Iris pigment epithelial cell (primary cell): ENCODE measurements around the gene CDC45.

Experiments
- DNase-seq: peaks from one replicate; pipeline ENCODE4 v3.0.0-alpha.2; 2011; ENCODE audit warnings: low read depth

Gene CDC45

DNA sequence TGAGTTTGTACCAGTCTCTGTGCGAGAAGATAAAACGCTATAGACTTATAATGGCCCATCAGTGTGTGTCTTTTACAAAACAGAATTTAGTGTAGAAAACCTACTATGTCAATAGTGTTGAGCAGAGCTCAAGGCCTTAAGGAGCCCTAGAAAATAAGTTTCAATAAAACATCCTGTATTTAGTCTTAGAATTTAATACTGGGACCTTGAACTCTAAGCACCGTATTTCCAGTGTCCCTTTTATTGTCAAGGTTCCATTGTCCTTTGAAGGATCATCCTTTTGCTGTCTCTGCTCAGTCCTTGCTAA lies 16.6 kb downstream of the CDC45 start:
- DNase-seq, result no peak

DNA sequence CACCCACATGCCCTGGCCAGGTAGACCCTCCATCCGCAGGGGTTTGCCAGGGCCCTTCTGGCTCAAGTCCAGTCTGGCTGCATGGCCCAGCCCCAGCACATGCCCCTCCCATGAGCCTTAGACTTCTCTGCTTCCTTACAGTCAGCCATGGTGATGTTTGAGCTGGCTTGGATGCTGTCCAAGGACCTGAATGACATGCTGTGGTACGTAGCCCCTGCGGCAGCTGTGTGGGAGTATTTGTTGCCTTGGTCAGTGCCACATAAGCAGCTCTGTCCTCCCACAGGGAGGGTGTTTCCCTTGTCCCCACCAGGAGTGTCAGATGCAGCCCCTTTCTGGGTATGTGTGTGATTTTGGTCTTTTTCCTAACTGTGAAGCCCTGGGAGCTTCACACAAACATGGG lies 17.5 kb downstream of the CDC45 start:
- peak; percentile 96 for DNase-seq

DNA sequence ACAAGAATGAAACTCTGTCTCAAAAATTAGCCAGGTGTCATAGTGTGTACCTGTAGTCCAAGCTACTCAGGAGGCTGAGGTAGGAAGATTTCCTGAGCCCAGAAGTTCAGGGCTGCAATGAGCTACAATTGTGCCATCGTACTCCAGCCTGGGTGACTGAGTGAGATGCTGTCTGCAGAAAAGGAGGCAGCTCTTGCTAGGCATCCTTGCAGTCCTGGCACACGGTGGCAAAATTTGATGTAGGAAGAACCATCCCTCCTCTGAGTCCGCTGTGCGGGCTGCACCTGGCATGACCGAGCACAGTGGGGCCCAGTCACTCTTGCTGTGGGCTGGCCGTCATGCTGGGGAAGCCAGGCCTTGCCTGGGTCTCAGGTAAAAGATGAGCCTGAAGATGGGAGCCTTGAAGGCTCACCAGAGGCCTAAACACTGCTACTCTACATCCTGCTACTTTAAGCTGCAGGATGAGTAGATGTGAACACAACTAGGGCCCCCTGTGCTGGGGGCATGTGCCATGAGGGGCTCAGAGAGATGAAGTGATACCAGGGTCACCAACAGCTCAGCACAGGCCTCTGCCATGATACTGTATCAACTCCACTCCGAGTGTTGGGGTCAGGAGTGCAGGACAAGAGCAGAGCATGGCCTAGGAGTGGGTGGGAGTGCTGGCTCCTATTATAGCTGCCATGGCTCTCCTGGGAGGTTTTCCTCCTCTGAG lies 18.6 kb downstream of the CDC45 start:
- no peak for DNase-seq

DNA sequence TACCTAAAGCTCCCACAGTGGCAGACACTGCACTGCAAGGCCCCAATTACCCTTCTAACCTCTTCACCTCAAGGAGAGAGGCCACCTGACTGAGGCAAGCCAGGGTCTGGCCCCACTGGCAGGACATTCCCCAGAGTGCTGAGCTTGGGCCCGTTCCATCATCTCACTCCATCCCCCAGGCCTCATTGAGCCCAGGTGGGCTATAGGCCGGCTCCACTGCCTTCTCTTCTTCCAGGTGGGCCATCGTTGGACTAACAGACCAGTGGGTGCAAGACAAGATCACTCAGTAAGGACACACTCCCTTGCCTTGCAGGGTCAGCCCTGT lies 19.1 kb downstream of the CDC45 start:
- DNase-seq, result no peak

DNA sequence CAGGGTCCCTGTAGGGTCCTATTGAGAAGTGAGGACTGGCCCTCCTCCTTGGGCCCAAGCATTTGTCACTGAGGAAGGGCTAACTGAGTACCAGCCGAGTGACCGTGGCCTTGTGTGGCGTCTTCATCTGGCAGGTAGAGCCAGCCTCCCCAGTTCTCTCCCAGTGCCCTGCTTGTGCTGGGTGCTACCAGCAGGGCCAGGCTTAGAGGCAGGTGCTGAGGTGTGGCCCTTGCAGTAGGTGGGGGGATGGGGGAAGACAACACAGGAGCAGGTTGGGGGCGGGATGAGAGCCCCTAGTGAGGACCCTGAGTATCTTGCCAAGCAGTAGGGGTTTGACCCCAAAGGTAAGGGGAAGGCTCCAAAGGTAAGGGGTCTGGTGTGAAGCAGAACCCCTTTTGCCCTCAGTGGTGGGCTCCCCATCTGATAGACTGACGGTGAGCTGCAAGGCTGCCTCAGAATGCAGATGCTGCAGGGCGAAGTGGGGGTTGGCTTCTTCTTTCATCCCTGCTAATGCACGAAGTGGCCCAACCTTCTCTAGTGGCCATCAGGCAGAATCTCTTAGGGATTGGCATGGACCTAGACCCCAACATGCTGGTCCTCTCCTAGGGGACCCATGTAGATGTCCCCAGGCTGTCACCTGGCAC lies 19.6 kb downstream of the CDC45 start:
- no peak for DNase-seq

DNA sequence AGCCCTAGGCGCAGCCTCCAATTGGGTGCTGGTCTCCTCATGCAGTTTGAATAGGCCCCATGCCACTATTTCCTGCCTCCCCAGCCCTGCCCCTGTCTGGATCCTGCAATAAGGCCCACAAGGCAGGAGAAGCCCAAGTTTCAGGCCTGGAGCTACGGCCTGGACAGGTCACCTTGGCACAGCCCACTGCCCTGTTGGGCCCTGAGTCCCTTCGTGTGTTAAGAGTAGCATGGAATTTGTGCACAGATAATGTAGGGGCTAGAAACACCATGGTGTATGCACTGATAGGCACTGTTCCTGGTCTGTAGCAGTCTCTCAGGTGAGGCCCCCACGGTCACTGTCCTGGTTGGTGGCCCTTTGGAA lies 20.1 kb downstream of the CDC45 start:
- no peak for DNase-seq

DNA sequence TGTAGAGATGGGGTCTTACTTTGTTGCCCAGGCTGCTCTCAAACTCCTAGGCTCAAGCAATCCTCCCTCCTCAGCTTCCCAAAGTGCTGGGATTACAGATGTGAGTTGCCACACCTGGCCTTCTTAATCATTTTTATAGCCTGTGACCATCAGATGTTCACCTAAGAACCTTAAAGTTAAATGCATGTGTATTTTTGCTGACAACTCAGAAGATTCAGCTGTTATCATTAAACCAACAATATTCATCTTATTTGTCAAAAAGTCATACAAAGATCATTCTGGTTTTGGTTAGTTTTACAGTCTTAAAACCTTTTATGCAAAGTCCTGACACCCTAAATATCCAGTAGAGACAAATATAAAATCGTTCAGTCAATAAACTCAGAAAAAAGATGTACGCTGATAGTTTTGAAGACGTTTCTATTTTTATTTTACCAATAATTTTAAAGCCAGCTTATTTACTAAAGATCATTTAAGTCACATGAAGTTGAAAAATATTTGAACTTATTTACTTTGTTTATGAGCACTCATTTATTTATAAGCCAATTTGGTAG lies 22.3 kb downstream of the CDC45 start:
- DNase-seq, result no peak

DNA sequence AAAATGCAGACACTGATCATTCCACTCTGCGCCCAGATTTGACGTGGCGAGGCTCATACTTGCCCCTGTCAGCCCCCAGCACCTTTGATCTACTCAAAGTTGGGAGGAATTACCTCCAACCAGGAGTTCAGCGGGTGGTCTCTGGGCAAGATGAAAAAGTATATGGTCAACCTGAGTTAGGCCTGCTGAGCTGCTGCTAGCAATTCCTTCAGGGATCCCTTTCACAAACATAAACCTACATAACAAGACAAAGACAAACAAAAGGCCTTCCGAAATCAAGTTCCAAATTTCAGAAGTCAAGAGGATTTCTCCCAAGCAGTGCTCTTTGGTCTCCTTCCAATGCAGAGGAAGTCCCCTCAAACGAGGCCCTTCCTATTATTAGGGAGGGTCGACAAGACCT lies 23.6 kb downstream of the CDC45 start:
- DNase-seq, result no peak

DNA sequence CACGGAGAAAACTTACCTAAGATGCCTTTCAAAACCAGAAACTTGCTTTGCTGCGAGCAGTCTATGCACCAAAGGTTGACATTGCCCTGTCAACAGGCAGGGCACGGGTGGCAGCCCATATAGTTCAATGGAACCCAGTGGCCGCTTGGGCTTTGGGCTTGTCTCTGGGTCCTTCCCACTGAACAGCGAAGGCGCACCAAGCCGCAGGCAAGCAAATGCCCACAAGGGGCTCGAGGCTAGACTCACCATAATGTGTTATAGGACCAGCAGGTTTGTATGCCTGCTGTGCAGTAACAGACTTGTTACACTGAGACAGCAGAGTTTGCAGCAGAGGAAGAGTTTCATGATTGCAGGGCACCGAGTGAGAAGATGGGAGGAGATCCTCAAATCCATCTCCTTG lies 24.1 kb downstream of the CDC45 start:
- DNase-seq, result no peak

DNA sequence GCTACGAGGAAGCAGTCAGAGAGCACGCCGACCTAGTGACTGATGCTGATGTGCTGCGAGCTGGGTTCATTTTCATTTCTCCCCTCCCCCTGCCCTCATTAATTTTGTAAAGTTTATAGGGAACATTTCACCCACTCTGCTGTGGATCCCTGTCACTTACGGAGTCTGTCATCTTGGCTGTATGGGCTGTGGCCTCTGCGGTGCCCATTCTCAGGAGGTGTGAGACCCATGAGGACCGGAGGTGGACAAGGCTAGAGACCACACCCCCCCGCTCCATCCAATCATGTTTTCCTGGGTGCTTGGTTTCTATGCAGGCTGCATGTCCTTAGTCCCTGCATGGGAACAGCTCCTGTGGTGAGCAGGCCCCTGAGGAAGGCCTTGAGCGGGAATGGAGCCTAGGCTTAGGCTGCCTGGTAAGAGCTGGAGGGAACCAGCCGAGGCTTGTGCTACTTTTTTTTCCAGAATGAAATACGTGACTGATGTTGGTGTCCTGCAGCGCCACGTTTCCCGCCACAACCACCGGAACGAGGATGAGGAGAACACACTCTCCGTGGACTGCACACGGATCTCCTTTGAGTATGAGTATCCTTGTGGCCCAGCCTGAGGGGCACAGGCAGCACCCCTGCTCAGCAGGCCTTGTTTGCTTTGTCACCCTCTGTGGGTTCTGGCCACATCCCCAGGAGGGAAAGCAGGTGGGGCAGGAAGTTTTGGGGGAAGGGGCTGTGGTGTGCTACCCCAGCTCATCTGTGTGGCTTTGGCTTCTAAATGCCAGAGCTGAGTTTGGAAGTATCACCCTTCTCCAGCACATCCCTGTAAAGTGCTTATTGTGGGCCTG lies 25.4 kb downstream of the CDC45 start:
- DNase-seq, result no peak

DNA sequence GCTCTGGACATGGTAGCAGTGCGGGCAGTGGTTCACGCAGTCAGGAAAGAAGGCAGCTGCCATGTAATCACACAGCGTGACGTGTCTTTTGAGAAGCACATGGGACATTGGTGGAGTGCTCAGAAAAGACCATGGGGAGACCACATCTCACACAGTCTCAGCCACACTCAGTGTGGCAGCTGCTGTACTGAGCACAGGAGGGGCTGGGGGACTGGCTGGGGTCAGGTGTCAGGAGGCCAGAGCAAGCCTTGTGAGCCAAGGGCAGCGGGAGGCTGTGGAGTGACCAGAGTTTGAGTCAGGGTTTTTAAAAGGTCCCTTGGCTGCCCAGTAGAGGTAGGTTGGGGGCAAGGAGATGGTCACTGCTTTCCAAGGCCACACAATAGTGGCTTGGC lies 26.0 kb downstream of the CDC45 start:
- no peak for DNase-seq

DNA sequence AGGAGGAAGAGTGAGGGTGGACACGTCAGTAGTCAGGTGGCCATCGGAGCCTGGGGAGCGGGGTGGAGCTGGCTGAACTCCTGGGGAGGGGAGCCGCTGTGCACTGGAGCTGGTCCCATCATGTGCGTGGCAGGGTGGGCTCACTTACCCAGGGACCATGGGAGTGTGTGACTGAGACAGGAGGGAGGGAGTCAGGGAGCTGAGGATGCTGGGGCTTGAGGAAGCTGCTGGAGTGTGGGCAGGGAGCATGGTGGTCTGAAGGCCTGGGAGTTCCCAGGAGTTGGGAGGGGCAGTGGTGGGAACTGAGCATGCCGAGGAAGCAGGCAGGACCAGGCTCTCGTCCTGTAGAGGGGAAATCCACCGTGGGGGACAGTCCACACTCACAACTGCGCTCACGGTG lies 26.5 kb downstream of the CDC45 start:
- DNase-seq, result no peak

DNA sequence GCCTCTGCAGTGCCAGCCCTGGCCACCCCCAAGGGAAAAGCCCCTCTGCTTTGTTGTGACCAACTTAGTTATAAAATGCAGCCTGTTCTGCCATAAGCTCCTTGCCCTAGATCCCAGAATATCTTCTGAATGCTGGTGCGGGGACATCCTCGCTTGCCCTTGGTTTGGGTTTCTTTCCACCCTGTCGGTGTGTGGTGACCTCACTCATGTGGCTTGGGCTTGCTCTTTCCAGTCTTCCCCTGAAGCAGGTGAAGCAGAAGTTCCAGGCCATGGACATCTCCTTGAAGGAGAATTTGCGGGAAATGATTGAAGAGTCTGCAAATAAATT lies 27.8 kb downstream of the CDC45 start:
- no peak for DNase-seq

DNA sequence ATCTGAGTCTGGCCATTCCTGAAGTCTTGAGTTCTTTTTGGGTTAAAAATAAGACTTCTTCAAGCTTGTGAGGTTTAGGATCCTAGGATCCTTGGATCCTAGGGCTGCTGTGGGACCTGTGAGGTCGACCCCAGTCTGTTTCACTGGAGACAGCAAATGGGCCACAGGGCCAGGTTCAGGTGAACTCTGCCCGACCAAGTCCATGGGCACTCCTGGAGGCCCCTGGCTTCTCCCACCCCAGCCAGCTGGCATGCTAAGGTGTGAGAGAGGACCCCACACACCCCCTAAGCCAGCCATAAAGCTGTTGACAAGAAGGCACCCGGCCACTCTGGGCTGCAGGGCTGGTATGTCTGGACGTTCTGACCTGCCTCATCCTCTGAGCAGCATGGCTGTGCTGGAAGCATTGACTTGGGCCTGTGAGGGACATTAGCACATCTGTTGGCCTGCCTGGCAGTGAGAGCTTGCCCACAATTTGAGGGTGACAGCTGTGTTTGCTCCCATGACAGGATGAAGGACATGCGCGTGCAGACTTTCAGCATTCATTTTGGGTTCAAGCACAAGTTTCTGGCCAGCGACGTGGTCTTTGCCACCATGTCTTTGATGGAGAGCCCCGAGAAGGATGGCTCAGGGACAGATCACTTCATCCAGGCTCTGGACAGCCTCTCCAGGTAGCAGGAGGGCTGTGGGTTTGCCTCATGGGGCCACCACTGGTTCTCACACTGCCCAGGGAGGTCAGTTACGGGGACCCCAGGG lies 28.5 kb downstream of the CDC45 start:
- no peak for DNase-seq

DNA sequence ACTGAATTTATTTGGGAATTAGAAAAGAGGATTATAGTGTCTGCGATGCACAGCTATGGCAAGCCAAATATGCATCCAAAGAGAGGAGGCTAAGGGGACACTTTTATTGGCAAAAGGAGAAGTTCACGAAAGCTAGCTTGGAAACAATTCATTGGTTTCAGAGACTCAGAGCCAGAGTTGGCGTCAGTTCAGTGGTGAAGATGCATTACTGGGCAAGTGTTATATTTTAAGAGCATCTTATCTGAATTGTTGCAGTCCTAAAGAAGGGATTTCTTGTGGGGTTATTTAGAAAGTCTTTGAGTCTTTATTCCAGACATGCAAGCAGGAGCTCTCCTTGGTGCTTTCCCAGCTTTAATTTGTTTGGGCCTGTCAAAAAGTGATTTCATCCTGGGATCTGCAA lies 29.5 kb downstream of the CDC45 start:
- DNase-seq, result no peak

DNA sequence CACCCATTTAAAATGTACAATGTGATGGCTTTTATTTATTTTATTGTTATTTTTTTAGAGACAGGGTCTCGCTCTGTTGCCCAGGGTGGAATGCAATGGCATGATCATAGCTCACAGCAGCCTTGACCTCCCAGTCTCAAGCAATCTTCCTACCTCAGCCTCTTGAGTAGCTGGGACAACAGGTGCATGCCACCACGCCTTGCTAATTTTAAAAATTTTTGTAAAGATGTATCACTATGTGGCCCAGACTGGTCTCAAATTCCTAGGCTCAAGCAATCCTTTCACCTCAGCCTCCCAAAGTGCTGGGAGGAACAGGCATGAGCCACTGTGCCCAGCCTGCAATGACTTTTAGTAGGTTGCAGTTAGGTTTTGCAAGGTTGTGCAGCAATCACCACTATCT lies 30.2 kb downstream of the CDC45 start:
- DNase-seq, result no peak

DNA sequence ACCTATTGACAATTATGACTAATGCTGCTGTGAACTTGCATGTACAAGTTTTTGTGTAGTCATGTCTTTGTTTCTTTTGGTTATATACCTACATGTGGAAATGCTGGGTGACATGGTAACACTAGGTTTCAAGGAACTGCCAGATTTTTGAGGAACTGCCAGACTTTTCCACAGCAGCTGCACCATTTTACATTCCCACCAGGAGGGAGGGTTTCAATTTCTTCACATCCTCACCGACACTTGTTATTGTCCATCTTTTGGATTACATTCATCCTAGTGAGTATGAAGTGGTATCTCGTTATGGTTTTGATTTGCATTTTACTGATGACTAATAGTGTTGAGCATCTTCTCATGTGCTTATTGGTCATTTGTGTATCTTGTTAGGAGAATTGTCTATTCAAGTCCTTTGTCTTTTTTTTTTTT lies 31.2 kb downstream of the CDC45 start:
- no peak for DNase-seq

DNA sequence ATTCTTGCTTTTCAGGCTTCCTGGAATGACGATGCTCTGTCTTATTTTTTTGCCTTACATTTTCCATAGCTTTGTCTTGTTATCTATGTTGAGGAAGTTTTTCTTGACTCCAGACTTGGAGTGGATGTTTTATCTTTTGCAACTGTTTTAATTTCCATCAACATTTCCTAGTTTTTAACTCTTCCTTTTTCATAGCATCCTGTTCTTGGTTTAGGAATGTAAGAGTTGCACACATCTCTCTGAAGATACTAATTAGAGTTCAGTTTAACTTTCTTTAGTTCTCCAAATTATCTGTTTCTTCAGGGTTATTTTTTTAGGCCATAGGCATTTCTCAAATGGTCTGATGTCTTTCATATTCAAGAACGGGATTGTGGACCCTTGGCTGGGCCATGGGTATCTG lies 34.1 kb downstream of the CDC45 start:
- no peak for DNase-seq

DNA sequence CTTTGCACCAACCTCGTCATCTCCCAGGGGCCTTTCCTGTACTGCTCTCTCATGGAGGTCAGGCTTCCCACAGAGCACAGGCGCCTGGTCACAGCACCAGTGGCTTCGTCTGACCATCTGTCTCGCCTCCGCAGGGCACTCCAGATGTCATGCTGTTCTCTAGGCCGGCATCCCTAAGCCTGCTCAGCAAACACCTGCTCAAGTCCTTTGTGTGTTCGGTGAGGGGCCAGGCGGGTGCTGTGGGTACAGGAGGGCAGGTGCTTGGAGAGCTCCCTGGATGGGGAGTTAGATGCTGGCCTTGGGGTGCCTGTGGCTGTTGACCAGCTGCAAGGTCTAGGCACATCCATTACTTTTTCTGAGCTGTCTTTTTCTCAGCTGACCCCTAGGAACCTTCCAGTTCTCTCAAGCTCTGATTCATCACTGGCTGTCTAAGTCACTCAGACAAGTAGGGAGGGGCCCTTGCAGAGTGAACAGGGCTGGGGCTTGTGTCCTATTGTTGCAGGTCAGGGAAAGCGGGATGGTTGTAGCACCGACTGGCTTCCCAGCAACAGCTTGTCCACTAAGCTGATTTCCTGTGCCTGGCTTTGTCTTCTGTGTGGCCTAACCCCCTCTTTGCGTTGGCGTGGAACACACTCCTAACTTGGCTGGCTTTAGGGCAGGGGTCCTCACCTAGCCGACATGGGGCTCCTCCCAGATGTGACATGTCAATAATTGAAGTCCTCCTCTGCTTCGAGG lies 35.3 kb downstream of the CDC45 start:
- peak; percentile 60 for DNase-seq

DNA sequence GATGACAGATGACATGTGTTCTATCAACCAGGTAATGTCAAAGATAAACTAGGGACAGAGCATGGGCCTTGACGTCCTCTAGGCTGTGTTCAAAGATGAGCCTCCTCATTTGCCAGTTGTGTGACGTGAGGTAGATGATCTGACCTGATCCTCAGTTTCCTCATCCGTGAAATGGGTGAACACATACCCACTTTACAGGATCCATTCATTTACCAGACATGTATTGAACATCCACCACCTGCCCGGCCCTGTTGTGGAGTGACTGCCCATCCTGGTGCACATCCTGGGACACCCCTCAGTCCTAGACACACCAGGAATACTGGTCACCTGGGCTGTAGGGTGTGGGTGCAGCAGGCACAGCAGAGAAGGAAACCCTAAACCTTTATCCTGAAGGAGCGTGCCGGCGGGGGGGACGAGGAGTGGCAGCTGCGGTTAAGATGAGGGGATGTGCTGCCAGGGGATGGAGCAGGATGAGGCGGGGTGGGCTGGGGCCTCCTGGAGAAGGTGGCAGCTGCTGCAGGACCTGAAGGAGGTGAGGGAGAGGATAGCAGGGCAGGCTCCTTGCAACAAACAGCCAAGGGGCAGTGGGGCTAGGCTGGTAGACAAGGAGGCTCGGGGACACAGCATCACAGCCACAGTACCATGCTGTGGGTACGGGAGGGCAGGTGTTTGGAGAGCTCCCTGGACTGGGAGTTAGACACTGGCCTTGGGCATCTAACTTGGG lies 36.1 kb downstream of the CDC45 start:
- no peak for DNase-seq

DNA sequence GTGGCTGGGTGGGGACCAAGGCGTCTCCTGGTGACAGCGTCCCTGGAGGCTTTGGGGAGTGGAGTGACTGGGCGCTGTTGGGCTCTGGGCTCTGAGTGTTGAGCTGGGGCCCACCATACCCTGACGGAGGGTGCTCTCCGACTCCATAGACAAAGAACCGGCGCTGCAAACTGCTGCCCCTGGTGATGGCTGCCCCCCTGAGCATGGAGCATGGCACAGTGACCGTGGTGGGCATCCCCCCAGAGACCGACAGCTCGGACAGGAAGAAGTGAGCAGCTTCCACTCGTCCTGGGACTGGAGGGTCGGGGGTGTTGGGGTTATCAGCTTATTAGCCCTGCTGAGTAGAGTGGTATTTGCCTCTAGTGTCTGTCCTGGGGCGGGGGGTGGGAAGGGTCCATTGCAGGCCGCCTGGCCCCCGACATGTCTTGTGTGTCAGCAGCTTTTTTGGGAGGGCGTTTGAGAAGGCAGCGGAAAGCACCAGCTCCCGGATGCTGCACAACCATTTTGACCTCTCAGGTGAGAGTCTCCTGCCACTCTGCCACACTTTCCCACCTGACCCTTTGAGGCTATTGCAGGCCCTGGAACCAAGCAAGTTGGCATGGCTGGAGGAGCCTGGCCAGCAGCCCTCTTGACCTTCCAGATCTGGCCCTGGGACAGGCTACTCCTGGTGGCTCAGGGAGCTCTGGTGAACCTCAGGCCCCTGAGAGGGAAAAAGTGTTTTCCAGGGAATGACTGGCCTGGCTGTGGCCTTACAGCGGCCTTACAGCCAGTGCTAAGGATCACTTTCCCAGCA lies 36.9 kb downstream of the CDC45 start:
- no peak for DNase-seq
